Measurements from ENCODE around the gene PRX.

GRCh38 chr19:40348125-40348913 lies 64.9 kb downstream of the PRX start, which contains the start of the genes C19orf47 and PLD3:
- TF ChIP-seq, protein P1, sequence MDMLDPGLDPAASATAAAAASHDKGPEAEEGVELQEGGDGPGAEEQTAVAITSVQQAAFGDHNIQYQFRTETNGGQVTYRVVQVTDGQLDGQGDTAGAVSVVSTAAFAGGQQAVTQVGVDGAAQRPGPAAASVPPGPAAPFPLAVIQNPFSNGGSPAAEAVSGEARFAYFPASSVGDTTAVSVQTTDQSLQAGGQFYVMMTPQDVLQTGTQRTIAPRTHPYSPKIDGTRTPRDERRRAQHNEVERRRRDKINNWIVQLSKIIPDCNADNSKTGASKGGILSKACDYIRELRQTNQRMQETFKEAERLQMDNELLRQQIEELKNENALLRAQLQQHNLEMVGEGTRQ (IDR thresholded peaks at IDR 0.05; ENCODE audit: low read depth, low read length), result peak; percentile 100
- TF ChIP-seq, protein P2, sequence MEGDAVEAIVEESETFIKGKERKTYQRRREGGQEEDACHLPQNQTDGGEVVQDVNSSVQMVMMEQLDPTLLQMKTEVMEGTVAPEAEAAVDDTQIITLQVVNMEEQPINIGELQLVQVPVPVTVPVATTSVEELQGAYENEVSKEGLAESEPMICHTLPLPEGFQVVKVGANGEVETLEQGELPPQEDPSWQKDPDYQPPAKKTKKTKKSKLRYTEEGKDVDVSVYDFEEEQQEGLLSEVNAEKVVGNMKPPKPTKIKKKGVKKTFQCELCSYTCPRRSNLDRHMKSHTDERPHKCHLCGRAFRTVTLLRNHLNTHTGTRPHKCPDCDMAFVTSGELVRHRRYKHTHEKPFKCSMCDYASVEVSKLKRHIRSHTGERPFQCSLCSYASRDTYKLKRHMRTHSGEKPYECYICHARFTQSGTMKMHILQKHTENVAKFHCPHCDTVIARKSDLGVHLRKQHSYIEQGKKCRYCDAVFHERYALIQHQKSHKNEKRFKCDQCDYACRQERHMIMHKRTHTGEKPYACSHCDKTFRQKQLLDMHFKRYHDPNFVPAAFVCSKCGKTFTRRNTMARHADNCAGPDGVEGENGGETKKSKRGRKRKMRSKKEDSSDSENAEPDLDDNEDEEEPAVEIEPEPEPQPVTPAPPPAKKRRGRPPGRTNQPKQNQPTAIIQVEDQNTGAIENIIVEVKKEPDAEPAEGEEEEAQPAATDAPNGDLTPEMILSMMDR (conservative IDR thresholded peaks at IDR 0.05; ENCODE audit: low read depth, low read length), result no peak
